Panc1 (cell line): ENCODE data around the gene ITGBL1. TPM values are rescaled to one million over a fixed set of nuclear protein-coding genes. Genes with fewer than 3 reads are reported as not detected.

Experiments used
- ATAC-seq: fragments of 200-7000 bp; cut with Tn5 transposase; 2 replicates; pipeline ENCODE4 v1.9.1; 2020; ENCODE audit warnings: mild to moderate bottlenecking, moderate library complexity
- BruUV-seq: library from RNA; stranded (reverse); fragments of 400-500 nt; replicated peaks from 2 replicates; lab custom pipeline; 2021; lab: Mats Ljungman, UMichigan
- CTCF ChIA-PET: fragments of 300-600 bp; sonication (Branson Sonifier 250); formaldehyde crosslinking; loops from one replicate; lab custom pipeline; 2022; ENCODE audit warnings: antibody characterized with exemption; lab: Charles Lee
- POLR2A ChIA-PET: fragments of 300-600 bp; sonication (Branson Sonifier 250); formaldehyde crosslinking; loops from one replicate; lab custom pipeline; 2022; ENCODE audit warnings: antibody characterized with exemption; lab: Charles Lee
- DNase-seq: peaks from one replicate; pipeline ENCODE4 v3.0.0-alpha.2; 2010; ENCODE audit warnings: low read depth, low spot score
- H3K27ac ChIP-seq: 2 replicates; pipeline ENCODE4 v1.5.1; 2011; ENCODE audit warnings: mild to moderate bottlenecking, low read length, inconsistent platforms
- H3K27me3 ChIP-seq: fragments of 200-500 bp; sonication (Bioruptor generic); 2 replicates; pipeline ENCODE4 v1.6.0; 2014; ENCODE audit warnings: low read length, inconsistent platforms; ENCODE audit not compliant: control insufficient read depth, insufficient read depth
- H3K36me3 ChIP-seq: fragments of 200-500 bp; sonication (Bioruptor generic); 2 replicates; pipeline ENCODE4 v1.5.1; 2014; ENCODE audit warnings: inconsistent platforms, mild to moderate bottlenecking, low read length, moderate library complexity; ENCODE audit not compliant: control insufficient read depth, insufficient read depth
- H3K4me1 ChIP-seq: 2 replicates; pipeline ENCODE4 v1.5.1; 2011; ENCODE audit warnings: inconsistent platforms, mild to moderate bottlenecking, low read length, moderate library complexity; ENCODE audit not compliant: control insufficient read depth, insufficient read depth
- H3K4me3 ChIP-seq, 2 experiments: 2 replicates each; pipeline ENCODE4 v1.5.1; 2011 to 2012; ENCODE audit warnings: low read depth in 2 of 2, low read length in 2 of 2, mild to moderate bottlenecking in 2 of 2, inconsistent platforms in 1 of 2, moderate library complexity in 1 of 2
- H3K9me3 ChIP-seq: fragments of 200-500 bp; sonication (Bioruptor generic); 2 replicates; pipeline ENCODE4 v1.5.1; 2014; ENCODE audit warnings: low read depth, mild to moderate bottlenecking, inconsistent platforms, low read length, moderate library complexity; ENCODE audit not compliant: control insufficient read depth, insufficient read depth
- CTCF ChIP-seq: fragments of 450-650 bp; IDR thresholded peaks from 2 replicates; pipeline ENCODE4 v1.5.1; 2017; ENCODE audit warnings: mild to moderate bottlenecking
- POLR2AphosphoS5 ChIP-seq: IDR thresholded peaks from 2 replicates; pipeline ENCODE4 v1.6.1; 2012; ENCODE audit warnings: mild to moderate bottlenecking, low read depth, low read length, moderate library complexity
- REST ChIP-seq, 2 experiments: IDR thresholded peaks; 2 replicates each; pipeline ENCODE4 v1.6.1; 2011 to 2012; ENCODE audit warnings: low read depth in 2 of 2, control low read depth in 1 of 2, low read length in 1 of 2, mild to moderate bottlenecking in 1 of 2, moderate library complexity in 1 of 2; ENCODE audit not compliant: insufficient read depth in 1 of 2
- SIN3A ChIP-seq: IDR thresholded peaks from 2 replicates; pipeline ENCODE4 v1.6.1; 2012; ENCODE audit warnings: low read depth, mild to moderate bottlenecking, low read length, moderate library complexity, borderline replicate concordance; ENCODE audit not compliant: insufficient read depth
- TCF7L2 ChIP-seq: IDR thresholded peaks from 2 replicates; pipeline ENCODE4 v1.6.1; 2011; ENCODE audit warnings: mild to moderate bottlenecking, low read depth, low read length, inconsistent platforms
- in situ Hi-C: cut with HindIII; loops from 2 replicates; pipeline ENCODE4 v1.10.0; 2016; ENCODE audit warnings: low sequenced_read_pairs, low pct_unique_long_range_greater_than_20kb
- intact Hi-C: fragments of 100-400 bp; cut with micrococcal nuclease; formaldehyde crosslinking; loops from one replicate; pipeline ENCODE4 v1.10.0; 2022; ENCODE audit not compliant: unreplicated experiment
- total RNA-seq: library from RNA; stranded (reverse); gene quantifications from one replicate; pipeline ENCODE4 v1.2.1, GENCODE V29; 2021; ENCODE audit not compliant: unreplicated experiment

ITGBL1 gene
- total RNA-seq, 1 experiment from 2014 or later = 14.3 TPM

GRCh38 chr13:101594936-101595335 lies 142.5 kb downstream of the ITGBL1 start:
- intact Hi-C loops = no loop called here
- Histone ChIP-seq H3K9me3 (no peaks in the 10 kb centered on the region), H3K27ac (no peak overlapping the region), H3K27me3 (no peaks in the 10 kb centered on the region), H3K4me3 (no peak overlapping the region), H3K36me3 (no peaks in the 10 kb centered on the region), H3K4me1 (no peaks in the 10 kb centered on the region)
- TF ChIP-seq REST (IDR thresholded peaks at IDR 0.05; ENCODE audit: insufficient read depth in 1 of 2, low read depth in 2 of 2, low read length in 1 of 2) = no peak
- TF ChIP-seq TCF7L2 = no peak
- no peak for TF ChIP-seq CTCF
- TF ChIP-seq POLR2AphosphoS5 = no peak
- no peak for TF ChIP-seq SIN3A
- DNase-seq (no peak), ATAC-seq (no peak)
- in situ Hi-C loops = no loop called here
- no TSS peak for BruUV-seq
- CTCF ChIA-PET = no interaction called here
- POLR2A ChIA-PET = no interaction called here

GRCh38 chr13:101596803-101597202 lies 144.3 kb downstream of the ITGBL1 start:
- no peak overlapping the region for H3K4me3 ChIP-seq
- H3K9me3 ChIP-seq = no peaks in the 10 kb centered on the region
- no peaks in the 10 kb centered on the region for H3K4me1 ChIP-seq
- ChIA-PET CTCF (no interaction called here), POLR2A (no interaction called here)
- no peak overlapping the region for H3K27ac ChIP-seq
- no peak for TF ChIP-seq POLR2AphosphoS5
- no peak for TF ChIP-seq REST (IDR thresholded peaks at IDR 0.05; ENCODE audit: insufficient read depth in 1 of 2, low read depth in 2 of 2, low read length in 1 of 2)
- TF ChIP-seq CTCF = no peak
- TF ChIP-seq SIN3A = no peak
- TF ChIP-seq TCF7L2 = no peak
- DNase-seq (no peak), ATAC-seq (no peak)
- no peaks in the 10 kb centered on the region for H3K27me3 ChIP-seq
- in situ Hi-C loops = no loop called here
- intact Hi-C loops = no loop called here
- no peaks in the 10 kb centered on the region for H3K36me3 ChIP-seq
- no TSS peak for BruUV-seq
